ENCODE data around the gene DNAJB13.

The DNAJB13 gene, protein sequence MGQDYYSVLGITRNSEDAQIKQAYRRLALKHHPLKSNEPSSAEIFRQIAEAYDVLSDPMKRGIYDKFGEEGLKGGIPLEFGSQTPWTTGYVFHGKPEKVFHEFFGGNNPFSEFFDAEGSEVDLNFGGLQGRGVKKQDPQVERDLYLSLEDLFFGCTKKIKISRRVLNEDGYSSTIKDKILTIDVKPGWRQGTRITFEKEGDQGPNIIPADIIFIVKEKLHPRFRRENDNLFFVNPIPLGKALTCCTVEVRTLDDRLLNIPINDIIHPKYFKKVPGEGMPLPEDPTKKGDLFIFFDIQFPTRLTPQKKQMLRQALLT

DNA sequence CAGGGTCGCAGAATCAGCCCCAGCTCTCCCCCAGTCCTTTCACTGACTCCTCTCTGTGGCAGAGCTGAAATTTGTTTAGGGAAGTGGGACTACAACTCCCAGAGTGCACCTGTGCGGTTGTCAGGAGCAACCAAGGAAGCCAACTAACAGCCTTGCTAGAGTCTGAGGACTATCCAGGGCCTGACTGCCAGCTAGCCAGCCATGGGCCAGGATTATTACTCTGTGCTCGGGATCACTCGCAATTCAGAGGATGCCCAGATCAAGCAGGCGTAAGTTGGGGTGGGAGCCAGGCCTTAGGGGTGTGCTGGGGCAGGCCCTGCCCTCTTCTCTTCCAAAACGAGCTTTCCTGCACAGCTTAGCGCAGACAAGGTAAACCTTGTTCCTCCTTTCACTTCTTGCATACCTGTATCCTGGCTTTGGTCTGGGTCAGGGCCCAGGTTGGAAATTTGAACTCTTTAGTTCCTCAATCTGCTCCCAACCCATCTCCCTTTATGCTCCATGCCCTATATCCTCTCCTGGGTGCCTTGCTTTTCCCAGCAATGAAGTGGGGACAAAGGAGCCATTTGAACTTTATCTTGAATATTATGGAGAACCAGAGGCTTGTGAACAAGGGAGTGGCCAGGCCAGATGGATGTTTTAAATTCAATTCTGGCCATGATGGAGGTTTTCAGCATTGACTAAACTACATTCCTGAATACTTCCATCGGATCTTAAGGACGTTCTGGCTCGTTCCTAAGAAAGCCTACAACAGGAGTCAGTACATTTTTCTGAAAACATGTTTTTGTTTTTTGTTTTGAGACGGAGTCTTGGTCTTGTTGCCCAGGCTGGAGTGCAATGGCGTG lies at the start of gene DNAJB13:
TSS of gene DNAJB13 (plus strand) at position 158 of the 842 bp plus-strand sequence. CDS start at position 202, 44 bp downstream.
- Histone ChIP-seq H3K27ac (no peak within 1 kb of the TSS), H3K4me3 (no peak within 1 kb of the TSS)
- DNase-seq (ENCODE audit: low spot score) = no peak
- TF ChIP-seq, protein P1, sequence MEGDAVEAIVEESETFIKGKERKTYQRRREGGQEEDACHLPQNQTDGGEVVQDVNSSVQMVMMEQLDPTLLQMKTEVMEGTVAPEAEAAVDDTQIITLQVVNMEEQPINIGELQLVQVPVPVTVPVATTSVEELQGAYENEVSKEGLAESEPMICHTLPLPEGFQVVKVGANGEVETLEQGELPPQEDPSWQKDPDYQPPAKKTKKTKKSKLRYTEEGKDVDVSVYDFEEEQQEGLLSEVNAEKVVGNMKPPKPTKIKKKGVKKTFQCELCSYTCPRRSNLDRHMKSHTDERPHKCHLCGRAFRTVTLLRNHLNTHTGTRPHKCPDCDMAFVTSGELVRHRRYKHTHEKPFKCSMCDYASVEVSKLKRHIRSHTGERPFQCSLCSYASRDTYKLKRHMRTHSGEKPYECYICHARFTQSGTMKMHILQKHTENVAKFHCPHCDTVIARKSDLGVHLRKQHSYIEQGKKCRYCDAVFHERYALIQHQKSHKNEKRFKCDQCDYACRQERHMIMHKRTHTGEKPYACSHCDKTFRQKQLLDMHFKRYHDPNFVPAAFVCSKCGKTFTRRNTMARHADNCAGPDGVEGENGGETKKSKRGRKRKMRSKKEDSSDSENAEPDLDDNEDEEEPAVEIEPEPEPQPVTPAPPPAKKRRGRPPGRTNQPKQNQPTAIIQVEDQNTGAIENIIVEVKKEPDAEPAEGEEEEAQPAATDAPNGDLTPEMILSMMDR (IDR thresholded peaks at IDR 0.05) = no peak

DNA sequence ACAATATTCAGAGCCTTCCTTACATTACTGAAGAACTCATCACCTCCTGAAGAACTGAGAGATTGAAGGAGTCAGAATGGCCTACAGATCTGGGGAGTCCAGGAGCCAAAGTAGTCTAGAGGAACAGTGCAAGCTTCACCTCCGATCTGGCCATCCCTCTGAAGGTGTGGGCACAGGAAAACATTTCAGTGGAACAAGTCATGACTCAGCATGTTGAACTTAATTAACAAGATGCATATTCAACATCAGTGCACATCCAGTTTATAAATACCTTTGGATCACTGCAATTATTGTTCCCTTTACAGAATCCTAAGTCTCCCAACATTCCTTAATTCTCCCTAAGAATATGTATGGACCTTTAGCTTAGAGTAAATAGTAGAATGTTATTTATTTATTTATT lies 48.5 kb upstream of the DNAJB13 start:
- DNase-seq (ENCODE audit: low spot score) = no peak
- TF ChIP-seq, protein P1 (IDR thresholded peaks at IDR 0.05) = no peak
- no peak overlapping the region for H3K27ac ChIP-seq
- no peak overlapping the region for H3K4me3 ChIP-seq

DNA sequence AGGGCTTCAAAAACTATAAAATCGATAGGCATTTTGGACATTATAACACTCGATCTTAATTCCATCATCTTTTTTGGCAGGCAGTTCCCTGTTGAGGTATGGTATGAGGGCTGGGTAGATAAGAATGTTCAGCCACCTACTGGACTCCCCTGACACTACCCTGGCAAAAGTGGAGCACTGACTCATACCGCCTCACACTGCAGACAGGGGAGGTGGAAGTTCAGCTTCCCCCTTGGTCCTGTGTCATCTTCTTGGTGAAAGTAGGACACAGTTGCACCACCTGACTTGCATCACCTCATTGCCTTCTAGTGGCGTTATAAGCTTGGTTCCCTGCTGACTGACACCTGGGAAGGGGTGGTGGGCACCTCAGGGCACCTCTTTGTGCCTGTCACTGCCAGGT lies 43.6 kb upstream of the DNAJB13 start:
- Histone ChIP-seq H3K4me3 (no peak overlapping the region), H3K27ac (no peak overlapping the region)
- TF ChIP-seq, protein P1 (IDR thresholded peaks at IDR 0.05) = no peak
- DNase-seq (ENCODE audit: low spot score) = no peak

DNA sequence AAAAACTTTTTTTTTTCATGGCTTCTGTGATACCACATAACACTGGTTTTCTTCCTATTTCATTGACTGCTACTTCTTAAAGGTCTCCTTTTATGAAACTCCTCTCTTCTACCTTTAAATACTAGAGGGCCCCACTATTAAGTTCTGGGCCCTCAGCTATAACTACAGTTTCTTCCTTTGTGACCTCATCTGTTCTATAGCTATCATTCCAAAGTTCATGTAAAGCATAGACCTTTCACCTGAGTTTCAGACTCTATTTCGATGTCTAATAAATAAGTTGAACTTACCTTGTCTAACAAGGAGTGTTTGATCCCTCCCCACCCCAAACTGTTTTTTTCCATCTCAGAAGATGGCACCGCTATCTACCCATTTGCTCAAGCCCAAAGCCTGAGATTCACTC lies 38.8 kb upstream of the DNAJB13 start:
- DNase-seq (ENCODE audit: low spot score) = no peak
- Histone ChIP-seq H3K4me3 (no peak overlapping the region), H3K27ac (no peak overlapping the region)
- TF ChIP-seq, protein P1 (IDR thresholded peaks at IDR 0.05) = no peak

DNA sequence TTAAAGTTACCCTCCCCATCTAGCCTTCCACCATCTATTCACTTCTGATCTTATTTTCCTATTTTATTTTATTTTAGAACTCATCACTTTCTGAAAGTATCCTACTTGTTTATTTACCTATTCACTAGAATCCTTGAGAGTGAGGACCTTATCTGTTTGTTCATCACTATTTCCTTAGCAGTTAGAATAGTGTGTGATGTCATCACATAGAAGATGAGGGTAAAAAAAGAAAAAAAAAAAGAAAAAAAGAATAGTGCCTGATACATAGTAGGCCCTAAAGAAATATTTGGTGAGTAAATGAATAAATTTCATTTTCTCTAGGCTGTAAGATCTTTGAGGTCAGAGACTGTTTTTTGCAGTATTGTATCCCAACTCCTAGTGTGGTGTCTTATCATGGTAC lies 37.4 kb upstream of the DNAJB13 start:
- H3K27ac ChIP-seq = no peak overlapping the region
- H3K4me3 ChIP-seq = no peak overlapping the region
- no peak for DNase-seq (ENCODE audit: low spot score)
- TF ChIP-seq, protein P1 (IDR thresholded peaks at IDR 0.05) = no peak

DNA sequence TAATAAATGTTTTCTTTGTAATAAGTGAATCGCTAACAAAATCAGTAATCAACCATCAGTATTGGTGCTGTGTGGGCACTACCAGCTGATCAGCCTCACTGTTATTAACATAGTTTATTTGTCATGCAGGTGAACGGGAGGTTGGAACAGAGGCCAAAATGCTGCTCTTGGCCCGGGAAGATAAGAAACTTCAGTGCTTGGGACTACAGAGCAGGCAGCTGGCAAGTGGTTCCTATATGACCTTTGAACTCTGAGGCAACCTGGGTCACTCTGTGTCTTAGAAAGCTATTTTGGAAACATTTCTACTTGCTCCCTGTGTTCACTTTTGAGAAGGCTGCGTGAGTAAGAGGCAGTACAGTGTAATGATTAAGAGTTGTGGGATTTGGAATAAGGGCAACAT lies 36.5 kb upstream of the DNAJB13 start:
- Histone ChIP-seq H3K4me3 (no peak overlapping the region), H3K27ac (no peak overlapping the region)
- no peak for DNase-seq (ENCODE audit: low spot score)
- TF ChIP-seq, protein P1 (IDR thresholded peaks at IDR 0.05) = no peak

Data from coronary artery (tissue), 2 donors.